ENCODE measurements around the gene ANXA11.
"Not testable (repeated sequence)": the region's sequence is repeated elsewhere in the genome, so short reads cannot be mapped to it uniquely, and the experiment has no call there.

Gene ANXA11

GRCh38 chr10:80149123-80149522 lies 56.2 kb downstream of the ANXA11 start:
- Histone ChIP-seq H3K4me1 (ENCODE audit: control insufficient read depth, insufficient read depth, low read length) (peaks cover 18% of the 10 kb centered on the region), H3K9ac (ENCODE audit: low read length) (no peak overlapping the region), H3K36me3 (ENCODE audit: control insufficient read depth, insufficient read depth, low read length, severe bottlenecking) (peaks cover 65% of the 10 kb centered on the region), H3K4me3 (ENCODE audit: low read length) (no peak overlapping the region), H3K9me3 (ENCODE audit: control insufficient read depth, low read length) (no peaks in the 10 kb centered on the region), H3K27me3 (replicated peaks; ENCODE audit: control insufficient read depth, insufficient read depth, low read length) (no peaks in the 10 kb centered on the region)
- no peak for DNase-seq (ENCODE audit: low read depth)

DNA sequence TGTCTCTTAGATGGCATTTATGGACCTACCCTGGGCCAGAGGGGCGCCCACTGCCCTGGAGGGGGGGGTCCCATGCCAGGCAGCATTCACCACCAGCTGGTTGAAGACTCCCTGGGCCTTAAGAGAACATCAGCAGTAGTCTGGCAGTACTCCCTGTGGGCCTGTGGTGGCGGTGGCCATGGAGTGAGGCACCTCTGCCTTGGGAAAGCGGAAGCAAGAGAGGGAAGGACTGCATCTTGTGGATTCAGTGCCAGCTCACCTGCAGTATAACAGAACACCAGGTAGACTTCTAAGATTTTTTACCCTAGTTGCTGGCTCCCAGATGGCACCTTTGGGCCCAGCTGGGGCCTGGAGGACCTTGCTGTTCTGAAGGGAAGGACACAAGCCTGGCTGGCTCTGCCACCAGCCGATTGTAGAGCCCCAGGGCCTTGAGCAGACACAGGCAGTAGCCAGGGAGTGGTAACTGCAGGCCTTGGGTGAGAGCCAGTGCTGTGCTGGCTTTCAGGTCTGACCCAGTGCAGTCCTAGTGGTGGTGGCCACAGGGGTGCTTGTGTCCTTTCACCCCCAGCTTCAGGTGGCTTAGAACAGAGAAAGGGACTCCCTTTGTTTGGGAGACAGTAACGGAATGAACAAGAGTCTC lies 57.1 kb downstream of the ANXA11 start:
- no peak overlapping the region for H3K4me3 ChIP-seq (ENCODE audit: low read length)
- H3K9ac ChIP-seq (ENCODE audit: low read length): no peak overlapping the region
- no peak for DNase-seq (ENCODE audit: low read depth)
- no peaks in the 10 kb centered on the region for H3K9me3 ChIP-seq (ENCODE audit: control insufficient read depth, low read length)
- H3K36me3 ChIP-seq (ENCODE audit: control insufficient read depth, insufficient read depth, low read length, severe bottlenecking): peaks cover 58% of the 10 kb centered on the region
- no peaks in the 10 kb centered on the region for H3K27me3 ChIP-seq (replicated peaks; ENCODE audit: control insufficient read depth, insufficient read depth, low read length)
- H3K4me1 ChIP-seq (ENCODE audit: control insufficient read depth, insufficient read depth, low read length): peaks cover 18% of the 10 kb centered on the region

- no peak overlapping the region for H3K9ac ChIP-seq (ENCODE audit: low read length)
- DNase-seq (ENCODE audit: low read depth): no peak
- no peaks in the 10 kb centered on the region for H3K27me3 ChIP-seq (replicated peaks; ENCODE audit: control insufficient read depth, insufficient read depth, low read length)
- peaks cover 18% of the 10 kb centered on the region for H3K4me1 ChIP-seq (ENCODE audit: control insufficient read depth, insufficient read depth, low read length)
- peaks cover 44% of the 10 kb centered on the region for H3K36me3 ChIP-seq (ENCODE audit: control insufficient read depth, insufficient read depth, low read length, severe bottlenecking)
- no peaks in the 10 kb centered on the region for H3K9me3 ChIP-seq (ENCODE audit: control insufficient read depth, low read length)
- no peak overlapping the region for H3K4me3 ChIP-seq (ENCODE audit: low read length)
Observed at GRCh38 chr10:80146918-80147317, 58.4 kb downstream of the ANXA11 start.

DNA sequence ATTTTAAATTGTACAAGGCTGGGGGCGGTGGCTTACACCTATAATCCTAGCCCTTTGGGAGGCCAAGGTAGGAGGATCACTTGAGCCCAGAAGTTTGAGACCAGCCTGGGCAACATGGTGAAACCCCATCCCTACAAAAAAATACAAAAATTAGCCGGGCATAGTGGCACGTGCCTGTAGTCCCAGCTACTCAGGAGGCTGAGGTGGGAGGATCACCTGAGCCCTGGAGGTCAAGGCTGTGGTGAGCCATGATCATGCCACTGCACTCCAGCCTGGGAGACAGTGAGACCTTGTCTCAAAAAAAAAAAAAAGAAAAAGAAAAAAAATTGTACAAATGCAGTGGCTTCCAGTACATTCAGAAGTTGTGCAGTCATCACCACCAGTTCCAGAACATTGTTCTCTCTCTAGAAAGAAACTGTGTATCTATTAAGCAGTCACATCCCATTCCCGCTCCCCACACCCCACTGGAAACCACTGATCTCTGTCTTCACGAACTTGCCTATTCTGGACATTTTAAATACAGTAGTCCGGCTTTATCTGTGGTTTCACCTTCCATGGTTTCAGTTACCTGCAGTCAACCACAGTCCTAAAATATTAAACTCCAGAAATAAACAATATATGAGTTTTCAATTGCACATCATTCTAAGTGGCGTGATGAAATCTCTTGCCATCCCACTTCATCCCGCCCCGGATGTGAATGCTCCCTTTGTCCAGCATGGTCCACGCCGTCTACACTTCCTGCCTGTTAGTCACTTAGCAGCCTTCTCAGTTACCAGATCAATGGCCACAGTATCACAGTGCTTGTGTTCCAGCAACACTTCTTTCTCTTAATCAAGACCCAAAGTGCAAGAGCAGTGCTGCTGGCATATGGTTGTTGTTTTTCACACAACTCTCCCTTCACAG lies 59.7 kb downstream of the ANXA11 start:
- not testable (repeated sequence) for DNase-seq (ENCODE audit: low read depth); H3K27me3 ChIP-seq (replicated peaks; ENCODE audit: control insufficient read depth, insufficient read depth, low read length); H3K4me3 ChIP-seq (ENCODE audit: low read length); H3K9me3 ChIP-seq (ENCODE audit: control insufficient read depth, low read length)
- Histone ChIP-seq H3K36me3 (ENCODE audit: control insufficient read depth, insufficient read depth, low read length, severe bottlenecking) (peaks cover 32% of the 10 kb centered on the region), H3K9ac (ENCODE audit: low read length) (peak overlapping the region; percentile 57), H3K4me1 (ENCODE audit: control insufficient read depth, insufficient read depth, low read length) (peaks cover 18% of the 10 kb centered on the region)

- Histone ChIP-seq H3K27me3 (replicated peaks; ENCODE audit: control insufficient read depth, insufficient read depth, low read length) (no peaks in the 10 kb centered on the region), H3K36me3 (ENCODE audit: control insufficient read depth, insufficient read depth, low read length, severe bottlenecking) (peaks cover 26% of the 10 kb centered on the region), H3K4me1 (ENCODE audit: control insufficient read depth, insufficient read depth, low read length) (peaks cover 18% of the 10 kb centered on the region), H3K9me3 (ENCODE audit: control insufficient read depth, low read length) (no peaks in the 10 kb centered on the region), H3K9ac (ENCODE audit: low read length) (peak overlapping the region; percentile 57), H3K4me3 (ENCODE audit: low read length) (no peak overlapping the region)
- DNase-seq (ENCODE audit: low read depth): no peak
Observed at GRCh38 chr10:80144696-80145131, 60.6 kb downstream of the ANXA11 start.

DNA sequence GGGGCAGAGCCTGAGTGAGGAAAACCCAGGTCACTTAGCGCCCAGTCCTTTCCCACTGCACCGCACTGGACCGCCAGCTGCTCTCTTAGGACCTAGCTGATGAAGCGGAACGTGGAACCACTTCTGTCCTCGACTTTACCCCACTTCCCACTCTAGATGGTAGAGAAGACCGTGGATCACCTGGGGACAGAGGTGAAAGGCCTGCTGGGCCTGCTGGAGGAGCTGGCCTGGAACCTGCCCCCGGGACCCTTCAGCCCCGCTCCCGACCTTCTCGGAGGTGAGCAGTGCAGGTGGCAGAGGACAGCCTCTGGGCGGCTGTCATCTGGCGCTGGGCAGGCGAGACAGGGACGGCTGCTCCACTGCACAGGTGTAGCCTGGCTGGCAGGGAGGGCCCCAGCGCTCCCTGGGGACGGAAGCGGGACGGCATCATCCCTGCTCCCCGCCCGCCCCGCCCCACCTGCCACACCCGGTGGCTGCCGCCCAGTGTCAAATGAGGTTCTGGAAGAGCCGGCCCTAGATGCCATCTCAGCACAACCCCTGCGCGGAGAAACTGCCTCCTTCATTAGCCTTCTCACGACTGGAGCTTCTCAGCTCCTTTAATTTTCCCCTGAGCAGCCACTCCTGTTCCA lies 61.2 kb downstream of the ANXA11 start:
- H3K9me3 ChIP-seq (ENCODE audit: control insufficient read depth, low read length): no peaks in the 10 kb centered on the region
- H3K4me3 ChIP-seq (ENCODE audit: low read length): no peak overlapping the region
- peaks cover 21% of the 10 kb centered on the region for H3K36me3 ChIP-seq (ENCODE audit: control insufficient read depth, insufficient read depth, low read length, severe bottlenecking)
- no peak for DNase-seq (ENCODE audit: low read depth)
- no peaks in the 10 kb centered on the region for H3K27me3 ChIP-seq (replicated peaks; ENCODE audit: control insufficient read depth, insufficient read depth, low read length)
- peak overlapping the region; percentile 57 for H3K9ac ChIP-seq (ENCODE audit: low read length)
- H3K4me1 ChIP-seq (ENCODE audit: control insufficient read depth, insufficient read depth, low read length): peaks cover 21% of the 10 kb centered on the region

DNA sequence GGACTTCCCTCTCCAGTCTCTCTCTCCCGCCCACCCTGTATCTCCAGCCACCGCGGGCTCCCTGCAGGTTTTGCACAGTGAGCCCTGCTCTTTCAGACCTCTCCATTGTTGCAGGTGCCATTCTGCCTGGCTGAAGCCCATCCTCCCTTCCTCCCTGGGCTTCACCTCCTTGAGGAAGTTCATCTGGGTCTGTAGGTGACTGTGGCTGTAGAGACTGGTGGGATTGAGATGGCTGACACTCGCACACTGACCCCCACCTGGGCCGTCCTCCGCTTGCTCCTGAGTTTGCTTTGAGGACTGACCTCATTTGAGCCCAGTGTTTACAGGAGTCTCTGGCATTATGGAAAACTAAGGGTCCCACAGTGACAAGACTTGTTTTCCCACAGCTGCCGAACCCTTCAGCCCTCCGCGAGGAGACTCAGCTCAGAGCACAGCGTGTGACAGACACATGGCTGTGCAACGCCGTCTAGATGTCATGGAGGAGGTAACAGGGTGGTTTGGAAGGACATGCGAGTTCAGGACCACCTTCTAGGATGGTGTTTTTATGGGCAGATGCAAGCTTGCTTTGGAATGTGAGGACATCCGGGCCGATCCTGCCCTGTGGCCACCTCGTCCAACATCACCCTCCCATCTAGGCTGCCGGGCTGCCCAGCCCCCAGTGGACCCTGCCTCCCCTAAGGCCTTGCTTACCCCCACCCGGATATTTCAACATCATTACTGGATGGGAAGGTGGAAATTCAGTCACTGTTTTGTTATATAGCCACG lies 63.5 kb downstream of the ANXA11 start:
- Histone ChIP-seq H3K9me3 (ENCODE audit: control insufficient read depth, low read length) (no peaks in the 10 kb centered on the region), H3K4me3 (ENCODE audit: low read length) (no peak overlapping the region), H3K36me3 (ENCODE audit: control insufficient read depth, insufficient read depth, low read length, severe bottlenecking) (peaks cover 4% of the 10 kb centered on the region), H3K4me1 (ENCODE audit: control insufficient read depth, insufficient read depth, low read length) (peaks cover 39% of the 10 kb centered on the region), H3K27me3 (replicated peaks; ENCODE audit: control insufficient read depth, insufficient read depth, low read length) (no peaks in the 10 kb centered on the region), H3K9ac (ENCODE audit: low read length) (peak overlapping the region; percentile 44)
- DNase-seq (ENCODE audit: low read depth): no peak

- Histone ChIP-seq H3K9ac (ENCODE audit: low read length) (no peak overlapping the region), H3K4me1 (ENCODE audit: control insufficient read depth, insufficient read depth, low read length) (peaks cover 40% of the 10 kb centered on the region), H3K9me3 (ENCODE audit: control insufficient read depth, low read length) (no peaks in the 10 kb centered on the region), H3K27me3 (replicated peaks; ENCODE audit: control insufficient read depth, insufficient read depth, low read length) (no peaks in the 10 kb centered on the region), H3K4me3 (ENCODE audit: low read length) (no peak overlapping the region), H3K36me3 (ENCODE audit: control insufficient read depth, insufficient read depth, low read length, severe bottlenecking) (peaks cover 4% of the 10 kb centered on the region)
- no peak for DNase-seq (ENCODE audit: low read depth)
Observed at GRCh38 chr10:80140251-80140650, 65.1 kb downstream of the ANXA11 start.

GRCh38 chr10:80139265-80139664 lies 66.1 kb downstream of the ANXA11 start:
- no peak overlapping the region for H3K4me3 ChIP-seq (ENCODE audit: low read length)
- peaks cover 4% of the 10 kb centered on the region for H3K36me3 ChIP-seq (ENCODE audit: control insufficient read depth, insufficient read depth, low read length, severe bottlenecking)
- no peaks in the 10 kb centered on the region for H3K27me3 ChIP-seq (replicated peaks; ENCODE audit: control insufficient read depth, insufficient read depth, low read length)
- peaks cover 36% of the 10 kb centered on the region for H3K4me1 ChIP-seq (ENCODE audit: control insufficient read depth, insufficient read depth, low read length)
- no peaks in the 10 kb centered on the region for H3K9me3 ChIP-seq (ENCODE audit: control insufficient read depth, low read length)
- DNase-seq (ENCODE audit: low read depth): no peak
- no peak overlapping the region for H3K9ac ChIP-seq (ENCODE audit: low read length)

GRCh38 chr10:80137920-80138319 lies 67.4 kb downstream of the ANXA11 start:
- peak overlapping the region; percentile 81 for H3K9ac ChIP-seq (ENCODE audit: low read length)
- no peak overlapping the region for H3K4me3 ChIP-seq (ENCODE audit: low read length)
- peaks cover 39% of the 10 kb centered on the region for H3K4me1 ChIP-seq (ENCODE audit: control insufficient read depth, insufficient read depth, low read length)
- H3K27me3 ChIP-seq (replicated peaks; ENCODE audit: control insufficient read depth, insufficient read depth, low read length): no peaks in the 10 kb centered on the region
- no peaks in the 10 kb centered on the region for H3K9me3 ChIP-seq (ENCODE audit: control insufficient read depth, low read length)
- H3K36me3 ChIP-seq (ENCODE audit: control insufficient read depth, insufficient read depth, low read length, severe bottlenecking): peaks cover 4% of the 10 kb centered on the region
- DNase-seq (ENCODE audit: low read depth): no peak
